GM12864 (cell line): Measurements from ENCODE around the gene FRY.
A peak's percentile ranks its signal among the peaks of the same experiment; 100 is the strongest.

ENCODE experiments used
- DNase-seq: peaks from one replicate; pipeline ENCODE4 v3.0.0-alpha.2; 2011; ENCODE audit warnings: low read depth
- H3K4me3 ChIP-seq: 2 replicates; pipeline ENCODE4 v1.5.1; 2011; ENCODE audit warnings: mild to moderate bottlenecking, low read depth, low read length, control low read depth
- TF ChIP-seq, protein P1 (sequence below): IDR thresholded peaks from 2 replicates; pipeline ENCODE4 v1.5.1; 2011; ENCODE audit warnings: low read depth, mild to moderate bottlenecking, moderate library complexity, low read length, control low read depth, inconsistent platforms; ENCODE audit errors: missing control alignments

The FRY gene

GRCh38 chr13:32017474-32017873 lies 14.1 kb upstream of the FRY start:
- DNase-seq, result no peak
- H3K4me3 ChIP-seq, result no peak overlapping the region
- TF ChIP-seq, protein P1, sequence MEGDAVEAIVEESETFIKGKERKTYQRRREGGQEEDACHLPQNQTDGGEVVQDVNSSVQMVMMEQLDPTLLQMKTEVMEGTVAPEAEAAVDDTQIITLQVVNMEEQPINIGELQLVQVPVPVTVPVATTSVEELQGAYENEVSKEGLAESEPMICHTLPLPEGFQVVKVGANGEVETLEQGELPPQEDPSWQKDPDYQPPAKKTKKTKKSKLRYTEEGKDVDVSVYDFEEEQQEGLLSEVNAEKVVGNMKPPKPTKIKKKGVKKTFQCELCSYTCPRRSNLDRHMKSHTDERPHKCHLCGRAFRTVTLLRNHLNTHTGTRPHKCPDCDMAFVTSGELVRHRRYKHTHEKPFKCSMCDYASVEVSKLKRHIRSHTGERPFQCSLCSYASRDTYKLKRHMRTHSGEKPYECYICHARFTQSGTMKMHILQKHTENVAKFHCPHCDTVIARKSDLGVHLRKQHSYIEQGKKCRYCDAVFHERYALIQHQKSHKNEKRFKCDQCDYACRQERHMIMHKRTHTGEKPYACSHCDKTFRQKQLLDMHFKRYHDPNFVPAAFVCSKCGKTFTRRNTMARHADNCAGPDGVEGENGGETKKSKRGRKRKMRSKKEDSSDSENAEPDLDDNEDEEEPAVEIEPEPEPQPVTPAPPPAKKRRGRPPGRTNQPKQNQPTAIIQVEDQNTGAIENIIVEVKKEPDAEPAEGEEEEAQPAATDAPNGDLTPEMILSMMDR, result no peak

GRCh38 chr13:32019612-32020233 lies 11.9 kb upstream of the FRY start:
- no peak overlapping the region for H3K4me3 ChIP-seq
- TF ChIP-seq, protein P1, result peak; percentile 78
- DNase-seq, result peak; percentile 30

GRCh38 chr13:32021785-32022184 lies 9.8 kb upstream of the FRY start:
- TF ChIP-seq, protein P1, result no peak
- H3K4me3 ChIP-seq, result no peak overlapping the region
- no peak for DNase-seq

- DNase-seq, result no peak
- no peak overlapping the region for H3K4me3 ChIP-seq
- TF ChIP-seq, protein P1, result no peak
Measured at GRCh38 chr13:32022311-32022710, 9.3 kb upstream of the FRY start.

DNA sequence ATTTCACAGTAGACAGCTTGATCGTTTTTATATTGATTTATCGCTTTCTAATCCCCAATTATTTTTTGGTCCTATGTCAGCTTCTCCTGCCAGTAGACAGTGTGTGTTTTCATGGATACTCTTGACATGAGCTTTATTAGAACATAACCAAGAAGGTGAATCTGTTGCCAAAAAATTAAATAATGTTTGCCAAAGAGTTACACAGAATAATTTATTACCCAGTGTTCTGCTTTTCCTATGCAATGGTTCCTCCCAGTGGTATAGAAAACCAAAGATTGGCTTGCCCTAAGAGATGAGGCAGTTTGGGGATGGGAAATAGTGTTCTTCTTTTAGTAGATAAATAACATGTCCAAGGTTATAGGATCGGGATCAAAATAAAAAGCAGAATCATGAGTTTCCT lies 8.5 kb upstream of the FRY start:
- no peak for DNase-seq
- TF ChIP-seq, protein P1, result no peak
- no peak overlapping the region for H3K4me3 ChIP-seq

- TF ChIP-seq, protein P1, result no peak
- DNase-seq, result no peak
- H3K4me3 ChIP-seq, result no peak overlapping the region
Measured at GRCh38 chr13:32023698-32024097, 7.9 kb upstream of the FRY start.

DNA sequence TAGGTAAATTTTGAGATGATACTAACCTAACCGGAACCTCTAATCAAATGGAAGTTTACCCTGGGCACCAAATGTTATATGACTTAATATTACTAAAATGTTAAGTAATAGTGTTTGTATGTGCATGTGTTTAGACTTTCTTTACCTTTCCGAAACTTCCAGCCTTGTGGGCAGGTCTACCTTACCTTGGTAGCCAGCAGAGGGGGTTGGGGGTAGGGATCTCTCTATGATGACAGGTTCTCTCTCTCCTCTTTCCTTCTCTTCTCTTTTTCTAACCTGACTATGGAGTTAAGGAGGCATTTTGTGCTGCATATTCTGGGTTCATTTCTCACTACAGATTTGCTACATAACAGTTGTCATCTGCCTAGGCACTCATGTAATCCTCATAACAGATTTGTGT lies 6.8 kb upstream of the FRY start:
- DNase-seq, result no peak

More for the DNA sequence above, 6.8 kb upstream of the FRY start:
- no peak overlapping the region for H3K4me3 ChIP-seq
- TF ChIP-seq, protein P1, result no peak
